T47D (cell line): ENCODE measurements around the gene A3GALT2.

Experiments
- DNase-seq, 2 experiments: peaks; one replicate each; pipeline versions ENCODE4 v3.0.0 to v3.0.0-alpha.2; 2011 to 2012; ENCODE audit warnings: low read depth in 1 of 2, low spot score in 1 of 2
- JUND ChIP-seq: IDR thresholded peaks from 2 replicates; pipeline ENCODE4 v1.6.1; 2012; ENCODE audit warnings: low read depth
- in situ Hi-C: cut with HindIII; loops from 2 replicates; pipeline ENCODE4 v1.10.0; 2016; ENCODE audit warnings: low sequenced_read_pairs, low pct_unique_long_range_greater_than_20kb

The A3GALT2 gene

DNA sequence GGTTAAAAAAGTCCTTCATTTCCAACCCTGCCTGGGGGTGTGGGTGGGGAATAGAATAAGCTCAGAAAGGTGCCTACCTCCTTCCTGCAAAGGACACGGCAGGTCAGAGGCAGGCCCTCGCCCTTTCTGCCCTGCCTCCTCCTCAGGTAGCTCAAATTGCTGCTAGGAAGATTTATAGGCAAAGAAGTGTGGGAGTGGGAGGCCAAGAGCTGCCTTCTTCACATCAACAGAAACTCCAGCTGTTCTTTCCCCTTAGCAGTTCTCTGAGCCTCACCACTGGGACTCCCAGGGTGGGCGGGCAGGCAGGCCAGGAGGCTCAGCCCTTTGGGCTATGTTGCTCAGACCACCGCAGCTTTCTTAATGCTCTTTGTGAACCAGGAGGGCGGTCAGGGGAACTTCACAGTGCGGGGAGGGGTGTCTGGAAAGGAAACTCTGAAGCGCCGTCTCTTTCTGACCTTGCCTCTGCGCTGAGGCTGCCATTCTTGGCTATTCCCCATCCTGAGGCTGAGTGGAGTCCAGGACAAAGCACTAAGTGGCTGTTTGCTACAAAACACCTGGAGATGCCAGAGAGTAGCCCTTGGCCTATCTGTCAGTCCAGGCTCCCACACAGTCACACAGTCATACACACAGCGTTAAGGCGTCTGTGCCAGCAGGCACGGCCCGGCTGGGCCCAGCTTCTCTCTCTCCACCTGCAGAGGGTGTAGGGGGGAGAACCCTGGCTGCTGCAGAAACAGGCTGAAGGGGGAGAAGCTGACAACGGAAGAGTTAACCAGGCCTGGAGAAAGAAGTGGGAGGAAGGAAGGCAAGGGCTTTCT, 3.0 kb upstream of the A3GALT2 start:
- TF ChIP-seq JUND: no peak
- in situ Hi-C loops: no loop called here
- DNase-seq: no peak

DNA sequence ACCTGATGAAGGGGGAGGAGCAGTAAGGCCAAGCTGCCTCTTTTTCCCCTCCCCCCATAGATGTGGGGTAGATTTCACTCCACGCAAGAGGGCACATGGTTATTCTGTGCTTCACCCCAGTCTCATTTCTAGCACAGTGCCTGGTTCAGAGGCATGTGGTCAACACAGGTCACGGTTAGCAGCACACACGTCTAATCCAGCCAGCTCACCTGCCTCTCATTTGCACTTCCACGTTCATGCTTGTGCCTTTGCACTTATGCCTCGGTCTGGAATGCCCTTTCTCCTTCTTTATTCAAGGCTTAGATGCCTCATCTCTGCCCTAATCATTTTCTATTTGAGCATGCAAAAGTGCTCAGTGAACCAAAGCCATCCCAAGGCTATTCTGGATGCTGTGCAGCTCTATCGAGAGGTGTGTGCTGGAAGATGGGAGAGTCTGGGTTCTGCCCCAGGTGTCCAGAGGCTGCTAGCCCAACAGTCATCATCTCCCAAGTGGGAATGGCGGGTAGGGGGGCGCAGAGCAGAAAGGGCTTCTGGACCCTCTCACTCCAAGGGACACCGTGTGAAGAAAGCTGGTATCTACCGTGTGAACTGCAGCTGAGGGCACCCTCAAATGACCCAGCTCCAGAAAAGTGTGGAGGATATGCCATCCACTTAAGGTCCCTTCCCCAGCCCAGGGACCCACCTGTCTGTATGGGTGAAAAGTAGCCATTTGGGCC, 2.1 kb upstream of the A3GALT2 start:
- in situ Hi-C loops: no loop called here
- TF ChIP-seq JUND: no peak

DNA sequence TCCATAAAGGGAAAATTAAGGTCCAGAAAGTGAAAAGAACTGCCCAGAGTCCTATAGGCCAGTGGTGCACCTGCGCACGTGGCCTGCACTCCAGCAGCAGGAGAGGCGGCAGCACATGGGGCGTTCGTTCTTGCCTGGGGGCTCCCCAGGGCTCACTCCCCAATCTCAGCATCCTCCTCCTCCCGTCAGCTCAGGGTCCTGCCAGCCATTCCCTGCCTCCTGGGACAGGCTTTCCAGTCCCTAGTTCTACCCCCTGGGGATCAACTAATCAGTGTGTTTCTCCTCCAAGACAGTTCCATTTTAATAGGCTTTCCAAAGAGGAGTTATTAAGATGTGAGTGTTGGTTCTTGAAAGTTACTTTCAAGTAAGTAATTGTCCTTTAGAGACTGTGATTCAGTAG, 1.2 kb upstream of the A3GALT2 start:
- no peak for DNase-seq
- in situ Hi-C loops: no loop called here
- TF ChIP-seq JUND: no peak

More for the DNA sequence above, 2.1 kb upstream of the A3GALT2 start:
- DNase-seq: no peak

DNA sequence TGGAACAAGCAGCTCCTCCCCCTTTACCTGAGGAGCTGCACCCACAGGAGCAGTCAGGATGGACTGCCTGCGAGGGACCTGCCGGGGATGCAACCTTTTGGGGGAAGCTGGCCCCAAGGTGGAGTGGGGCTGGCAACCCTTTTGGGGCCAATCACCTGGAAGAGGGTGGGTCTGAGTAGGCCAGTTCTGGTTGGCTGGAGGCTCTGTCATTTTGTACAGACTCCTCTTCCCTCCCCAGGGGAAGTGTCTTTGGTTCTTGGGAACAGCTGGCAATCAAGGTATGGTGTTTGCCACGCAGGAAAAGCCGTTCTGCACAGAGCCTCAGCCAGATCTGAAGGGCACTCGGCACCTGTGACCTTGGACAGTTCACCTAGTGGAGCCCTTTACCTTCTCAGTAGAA, 280 bp upstream of the A3GALT2 start:
- no peak for TF ChIP-seq JUND
- no peak for DNase-seq
- in situ Hi-C loops: no loop called here

DNA sequence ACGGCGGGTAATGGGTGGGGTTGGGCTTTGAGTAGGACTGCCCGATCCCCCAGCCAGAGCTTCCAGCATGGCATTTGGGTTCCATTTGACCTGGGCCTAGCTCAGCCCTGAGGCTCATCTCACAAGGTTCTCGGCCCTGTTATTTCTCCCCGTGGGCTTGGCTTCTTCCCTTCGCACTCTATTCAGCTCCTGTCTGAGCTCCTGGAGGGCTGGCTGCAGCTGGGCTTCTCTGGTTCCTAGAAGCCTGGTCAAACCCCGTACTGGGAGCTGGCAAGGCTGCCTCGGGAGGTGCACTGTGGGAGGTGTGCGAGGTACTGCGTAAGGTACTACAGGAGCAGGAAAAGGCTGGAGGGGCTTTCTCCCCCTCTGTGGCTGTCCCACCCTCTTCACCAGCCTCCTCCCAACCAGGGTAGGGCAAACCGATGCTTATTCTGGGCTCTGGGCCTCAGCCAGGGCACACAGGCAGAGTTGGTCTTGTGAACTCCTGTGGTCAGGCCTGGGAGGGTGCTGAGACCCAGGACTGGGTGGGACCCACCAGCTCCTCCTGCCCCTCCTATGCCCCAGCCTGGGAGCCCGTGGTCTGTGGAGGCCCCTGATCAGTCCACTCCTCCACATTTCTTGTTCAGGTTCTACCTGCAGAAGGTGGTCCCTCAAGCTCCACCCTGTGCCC, 814 bp downstream of the A3GALT2 start:
- in situ Hi-C loops: no loop called here
- TF ChIP-seq JUND: no peak

DNA sequence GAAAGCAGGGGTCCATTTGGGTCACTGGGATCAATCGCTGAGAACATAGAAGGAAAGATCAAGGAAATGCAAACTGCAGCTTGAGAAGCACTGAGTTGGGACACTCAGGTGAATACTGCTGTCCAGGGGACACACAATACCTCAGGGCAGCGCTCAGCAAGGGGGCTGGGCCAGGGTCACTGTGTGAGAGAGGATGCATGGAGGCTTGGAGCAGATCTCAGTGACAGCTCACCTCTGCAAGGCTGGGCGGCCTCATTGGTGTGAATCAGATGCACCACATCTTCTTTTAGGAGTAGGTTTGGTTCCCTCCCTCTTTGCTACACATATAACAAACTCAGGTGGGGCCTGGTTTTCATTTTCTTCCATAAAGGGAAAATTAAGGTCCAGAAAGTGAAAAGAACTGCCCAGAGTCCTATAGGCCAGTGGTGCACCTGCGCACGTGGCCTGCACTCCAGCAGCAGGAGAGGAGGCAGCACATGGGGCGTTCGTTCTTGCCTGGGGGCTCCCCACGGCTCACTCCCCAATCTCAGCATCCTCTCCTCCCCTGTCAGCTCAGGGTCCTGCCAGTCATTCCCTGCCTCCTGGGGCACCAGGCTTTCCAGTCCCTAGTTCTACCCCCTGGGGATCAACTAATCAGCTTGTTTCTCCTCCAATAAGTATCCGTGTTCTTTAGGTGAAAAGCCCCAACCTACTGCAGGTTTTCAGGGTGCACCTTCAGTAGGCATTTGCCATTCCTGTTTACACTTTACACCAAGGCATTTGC, 1.5 kb downstream of the A3GALT2 start:
- no peak for TF ChIP-seq JUND
- in situ Hi-C loops: no loop called here
- no peak for DNase-seq

More for the DNA sequence above, 814 bp downstream of the A3GALT2 start:
- DNase-seq: no peak

DNA sequence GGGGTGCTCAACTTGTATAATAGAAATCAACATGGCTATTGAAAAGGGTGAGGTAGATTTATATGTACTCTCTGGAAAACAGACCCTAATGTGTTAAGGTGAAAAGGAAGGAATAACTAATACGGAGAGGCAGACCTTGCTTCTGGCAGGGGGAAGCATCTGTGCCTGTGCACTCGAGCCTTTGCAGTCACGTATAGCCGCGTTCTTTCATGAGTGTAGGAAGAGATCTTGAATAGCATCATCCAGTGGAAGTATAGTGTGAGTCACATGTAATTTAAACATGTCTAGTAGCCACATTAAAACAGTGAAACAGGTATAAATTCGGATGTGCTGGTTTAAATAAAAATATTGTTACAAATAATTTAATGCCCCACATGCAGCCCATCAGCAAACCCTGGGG, 3.0 kb downstream of the A3GALT2 start:
- in situ Hi-C loops: no loop called here
- DNase-seq: no peak
- TF ChIP-seq JUND: no peak

DNA sequence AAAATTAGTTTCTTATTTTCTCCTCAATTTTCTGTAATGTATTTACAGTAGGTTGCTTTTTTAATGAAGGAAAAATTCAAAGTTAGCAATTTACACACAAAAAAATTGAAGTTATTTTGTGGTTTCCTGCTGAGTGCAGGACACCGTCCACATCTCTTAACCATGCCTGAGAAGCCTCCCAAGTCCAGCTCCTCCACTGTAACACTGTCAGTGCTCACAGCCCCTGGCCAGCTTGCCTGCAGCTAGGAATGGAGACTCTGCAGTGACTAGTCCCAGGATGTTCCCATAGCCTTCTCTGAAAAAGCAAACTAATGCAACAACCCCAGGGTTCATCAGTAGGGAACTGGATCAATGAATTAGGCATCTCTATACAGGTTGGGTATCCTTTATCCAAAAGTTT, 3.5 kb downstream of the A3GALT2 start:
- TF ChIP-seq JUND: no peak
- DNase-seq: no peak
- in situ Hi-C loops: no loop called here

DNA sequence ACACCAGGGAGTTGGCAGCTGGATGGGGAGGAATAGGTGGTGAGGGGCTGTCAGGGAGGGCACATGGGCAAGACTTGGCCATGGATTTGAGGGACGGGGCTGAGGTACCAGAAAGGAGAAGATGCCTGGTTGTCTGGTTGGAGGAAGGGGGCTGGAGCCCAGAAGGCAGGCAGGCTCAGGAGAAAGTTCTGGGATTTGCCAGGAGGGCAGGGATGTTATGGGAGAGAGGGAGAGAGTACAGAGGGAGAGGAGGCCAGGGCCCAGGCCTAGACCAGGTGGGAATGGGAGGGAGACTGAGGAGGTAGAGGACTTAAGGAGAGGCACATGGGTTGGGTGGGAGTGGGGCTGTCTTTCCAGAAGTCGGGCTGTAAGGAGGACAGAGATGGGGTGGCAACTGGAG, 4.3 kb downstream of the A3GALT2 start:
- in situ Hi-C loops: no loop called here
- DNase-seq: no peak
- no peak for TF ChIP-seq JUND

DNA sequence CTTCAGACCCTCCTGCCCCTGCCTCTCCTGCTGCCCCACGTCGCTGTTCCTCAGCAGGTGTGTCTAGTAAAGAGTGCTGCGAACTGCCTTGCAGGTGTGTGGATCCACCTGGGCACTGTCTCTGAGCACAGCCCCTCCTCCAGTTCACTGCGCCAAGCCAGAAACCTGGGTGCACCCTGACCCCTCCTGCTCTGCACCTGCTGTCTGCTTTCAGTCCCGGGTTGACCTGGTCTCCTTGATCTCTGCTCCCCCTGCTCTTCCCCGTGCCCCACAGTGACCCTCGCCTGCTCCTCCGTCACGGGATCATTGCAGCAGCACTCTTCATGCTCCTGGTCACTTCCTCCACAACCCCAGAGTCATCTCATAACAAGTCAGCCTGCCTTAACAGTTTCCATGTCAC, 6.5 kb downstream of the A3GALT2 start:
- no peak for TF ChIP-seq JUND
- in situ Hi-C loops: no loop called here
- DNase-seq: no peak

DNA sequence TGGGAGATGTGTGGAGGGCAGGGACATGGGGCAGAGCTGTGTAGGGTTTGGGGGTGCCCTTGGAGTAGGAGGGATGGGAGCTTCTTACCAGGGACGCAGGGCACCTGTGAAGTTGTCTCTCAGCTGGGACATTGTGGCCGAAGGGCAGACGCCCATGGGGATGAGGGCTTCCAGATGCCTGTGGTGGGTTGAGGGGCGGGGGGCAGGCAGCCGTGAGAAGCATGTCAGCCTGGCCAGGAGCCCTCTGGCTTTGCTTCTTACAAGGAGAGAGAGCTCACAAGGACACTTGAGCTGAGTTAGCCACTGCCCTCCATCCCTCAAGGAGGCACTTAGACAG, 8.5 kb downstream of the A3GALT2 start:
- no peak for TF ChIP-seq JUND
- in situ Hi-C loops: no loop called here
- no peak for DNase-seq

DNA sequence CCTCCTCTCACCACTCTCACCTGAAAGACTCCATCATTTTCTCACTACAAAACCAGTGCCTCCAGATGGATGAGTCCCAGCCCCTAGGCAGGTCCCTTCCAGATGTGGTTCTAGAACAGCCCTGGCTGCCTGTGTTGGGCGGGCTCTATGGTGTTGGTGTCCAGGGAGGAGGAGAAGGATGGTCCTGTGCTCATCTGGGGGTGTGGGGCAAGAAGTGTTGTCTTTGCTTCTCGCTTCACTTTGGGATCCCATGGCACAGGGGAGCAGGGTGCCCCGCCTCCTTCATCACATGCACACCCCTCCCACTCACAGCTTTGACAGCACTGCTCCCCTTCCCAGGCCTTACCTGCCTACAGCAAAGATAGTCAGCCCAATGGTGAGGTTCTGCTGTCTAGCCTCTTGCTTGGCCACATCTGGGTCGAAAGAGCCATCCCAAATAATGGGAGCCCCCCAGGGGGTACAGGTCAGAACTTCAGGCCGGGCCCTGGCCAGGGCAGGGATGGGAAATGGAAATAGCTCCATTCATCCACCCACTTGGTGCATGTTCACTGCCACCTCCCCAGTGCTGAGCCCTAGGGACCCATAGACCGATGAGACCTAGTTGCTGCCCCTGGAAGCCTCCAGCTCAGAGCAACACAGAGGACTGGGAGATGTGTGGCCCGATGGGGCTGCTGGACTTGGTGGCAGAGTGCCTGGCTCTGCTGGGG, 9.0 kb downstream of the A3GALT2 start:
- no peak for TF ChIP-seq JUND
- in situ Hi-C loops: no loop called here
- DNase-seq: no peak
